SK-N-SH (cell line): ENCODE data around the gene YY2.

Source experiments
- EP300 ChIP-seq, 2 experiments: IDR thresholded peaks; 2 replicates each; pipeline versions ENCODE4 v1.4.0 to v1.6.1; 2012; ENCODE audit warnings: borderline replicate concordance in 1 of 2, low read depth in 1 of 2, low read length in 1 of 2
- EZH2phosphoT487 ChIP-seq: fragments of 200-600 bp; sonication (generic); IDR thresholded peaks from 2 replicates; pipeline ENCODE4 v1.6.1; 2017; ENCODE audit warnings: low read depth, mixed run types, mild to moderate bottlenecking, antibody characterized with exemption, moderate library complexity, borderline replicate concordance
- MEF2A ChIP-seq: IDR thresholded peaks from 2 replicates; pipeline ENCODE4 v1.4.0; 2012; ENCODE audit warnings: low read depth, borderline replicate concordance
- SMC3 ChIP-seq: IDR thresholded peaks from 2 replicates; pipeline ENCODE4 v1.6.1; 2012; ENCODE audit warnings: low read depth, low read length, improper control_type of control experiment
- TAF1 ChIP-seq: IDR thresholded peaks from 2 replicates; pipeline ENCODE4 v1.6.1; 2012; ENCODE audit warnings: low read depth, mild to moderate bottlenecking, low read length, moderate library complexity, borderline replicate concordance
- TF ChIP-seq, protein P1 (sequence below): IDR thresholded peaks from 2 replicates; pipeline ENCODE4 v1.6.1; 2012; ENCODE audit warnings: mild to moderate bottlenecking, low read depth, low read length, moderate library complexity
- TF ChIP-seq, protein P2 (sequence below): IDR thresholded peaks from 2 replicates; pipeline ENCODE4; 2012
- TF ChIP-seq, protein P3 (sequence below): fragments of 200-600 bp; sonication (generic); IDR thresholded peaks from 2 replicates; pipeline ENCODE4 v1.6.1; 2017; ENCODE audit warnings: antibody characterized with exemption, mild to moderate bottlenecking, moderate library complexity

DNA sequence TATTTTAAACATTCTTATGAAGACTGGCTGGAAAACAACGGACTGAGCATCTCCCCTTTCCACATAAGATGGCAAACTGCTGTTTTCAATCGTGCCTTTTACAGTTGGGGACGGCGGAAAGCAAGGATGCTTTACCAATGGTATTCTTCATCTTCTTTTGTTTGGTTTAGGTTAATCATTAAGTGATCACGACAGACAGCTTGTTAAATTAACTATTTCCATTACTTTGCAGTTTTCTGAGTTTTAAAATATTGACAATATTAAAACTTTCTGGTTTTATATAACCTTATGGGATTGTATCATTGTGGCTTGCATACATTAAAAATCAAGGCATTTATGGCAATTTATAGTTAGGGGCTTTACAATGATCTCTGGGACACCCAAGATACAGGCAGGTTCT, 12.6 kb upstream of the YY2 start:
- TF ChIP-seq, protein P1, sequence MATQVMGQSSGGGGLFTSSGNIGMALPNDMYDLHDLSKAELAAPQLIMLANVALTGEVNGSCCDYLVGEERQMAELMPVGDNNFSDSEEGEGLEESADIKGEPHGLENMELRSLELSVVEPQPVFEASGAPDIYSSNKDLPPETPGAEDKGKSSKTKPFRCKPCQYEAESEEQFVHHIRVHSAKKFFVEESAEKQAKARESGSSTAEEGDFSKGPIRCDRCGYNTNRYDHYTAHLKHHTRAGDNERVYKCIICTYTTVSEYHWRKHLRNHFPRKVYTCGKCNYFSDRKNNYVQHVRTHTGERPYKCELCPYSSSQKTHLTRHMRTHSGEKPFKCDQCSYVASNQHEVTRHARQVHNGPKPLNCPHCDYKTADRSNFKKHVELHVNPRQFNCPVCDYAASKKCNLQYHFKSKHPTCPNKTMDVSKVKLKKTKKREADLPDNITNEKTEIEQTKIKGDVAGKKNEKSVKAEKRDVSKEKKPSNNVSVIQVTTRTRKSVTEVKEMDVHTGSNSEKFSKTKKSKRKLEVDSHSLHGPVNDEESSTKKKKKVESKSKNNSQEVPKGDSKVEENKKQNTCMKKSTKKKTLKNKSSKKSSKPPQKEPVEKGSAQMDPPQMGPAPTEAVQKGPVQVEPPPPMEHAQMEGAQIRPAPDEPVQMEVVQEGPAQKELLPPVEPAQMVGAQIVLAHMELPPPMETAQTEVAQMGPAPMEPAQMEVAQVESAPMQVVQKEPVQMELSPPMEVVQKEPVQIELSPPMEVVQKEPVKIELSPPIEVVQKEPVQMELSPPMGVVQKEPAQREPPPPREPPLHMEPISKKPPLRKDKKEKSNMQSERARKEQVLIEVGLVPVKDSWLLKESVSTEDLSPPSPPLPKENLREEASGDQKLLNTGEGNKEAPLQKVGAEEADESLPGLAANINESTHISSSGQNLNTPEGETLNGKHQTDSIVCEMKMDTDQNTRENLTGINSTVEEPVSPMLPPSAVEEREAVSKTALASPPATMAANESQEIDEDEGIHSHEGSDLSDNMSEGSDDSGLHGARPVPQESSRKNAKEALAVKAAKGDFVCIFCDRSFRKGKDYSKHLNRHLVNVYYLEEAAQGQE, result no peak
- no peak for TF ChIP-seq SMC3
- TF ChIP-seq, protein P2, sequence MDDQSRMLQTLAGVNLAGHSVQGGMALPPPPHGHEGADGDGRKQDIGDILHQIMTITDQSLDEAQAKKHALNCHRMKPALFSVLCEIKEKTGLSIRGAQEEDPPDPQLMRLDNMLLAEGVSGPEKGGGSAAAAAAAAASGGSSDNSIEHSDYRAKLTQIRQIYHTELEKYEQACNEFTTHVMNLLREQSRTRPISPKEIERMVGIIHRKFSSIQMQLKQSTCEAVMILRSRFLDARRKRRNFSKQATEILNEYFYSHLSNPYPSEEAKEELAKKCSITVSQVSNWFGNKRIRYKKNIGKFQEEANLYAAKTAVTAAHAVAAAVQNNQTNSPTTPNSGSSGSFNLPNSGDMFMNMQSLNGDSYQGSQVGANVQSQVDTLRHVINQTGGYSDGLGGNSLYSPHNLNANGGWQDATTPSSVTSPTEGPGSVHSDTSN, result no peak
- no peak for TF ChIP-seq MEF2A
- TF ChIP-seq TAF1, result no peak
- TF ChIP-seq, protein P3, sequence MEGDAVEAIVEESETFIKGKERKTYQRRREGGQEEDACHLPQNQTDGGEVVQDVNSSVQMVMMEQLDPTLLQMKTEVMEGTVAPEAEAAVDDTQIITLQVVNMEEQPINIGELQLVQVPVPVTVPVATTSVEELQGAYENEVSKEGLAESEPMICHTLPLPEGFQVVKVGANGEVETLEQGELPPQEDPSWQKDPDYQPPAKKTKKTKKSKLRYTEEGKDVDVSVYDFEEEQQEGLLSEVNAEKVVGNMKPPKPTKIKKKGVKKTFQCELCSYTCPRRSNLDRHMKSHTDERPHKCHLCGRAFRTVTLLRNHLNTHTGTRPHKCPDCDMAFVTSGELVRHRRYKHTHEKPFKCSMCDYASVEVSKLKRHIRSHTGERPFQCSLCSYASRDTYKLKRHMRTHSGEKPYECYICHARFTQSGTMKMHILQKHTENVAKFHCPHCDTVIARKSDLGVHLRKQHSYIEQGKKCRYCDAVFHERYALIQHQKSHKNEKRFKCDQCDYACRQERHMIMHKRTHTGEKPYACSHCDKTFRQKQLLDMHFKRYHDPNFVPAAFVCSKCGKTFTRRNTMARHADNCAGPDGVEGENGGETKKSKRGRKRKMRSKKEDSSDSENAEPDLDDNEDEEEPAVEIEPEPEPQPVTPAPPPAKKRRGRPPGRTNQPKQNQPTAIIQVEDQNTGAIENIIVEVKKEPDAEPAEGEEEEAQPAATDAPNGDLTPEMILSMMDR, result no peak
- TF ChIP-seq EP300 (IDR thresholded peaks at IDR 0.05; ENCODE audit: borderline replicate concordance in 1 of 2, low read depth in 1 of 2, low read length in 1 of 2), result no peak
- TF ChIP-seq EZH2phosphoT487, result no peak
